ENCODE data around the gene FRA10AC1.

DNA sequence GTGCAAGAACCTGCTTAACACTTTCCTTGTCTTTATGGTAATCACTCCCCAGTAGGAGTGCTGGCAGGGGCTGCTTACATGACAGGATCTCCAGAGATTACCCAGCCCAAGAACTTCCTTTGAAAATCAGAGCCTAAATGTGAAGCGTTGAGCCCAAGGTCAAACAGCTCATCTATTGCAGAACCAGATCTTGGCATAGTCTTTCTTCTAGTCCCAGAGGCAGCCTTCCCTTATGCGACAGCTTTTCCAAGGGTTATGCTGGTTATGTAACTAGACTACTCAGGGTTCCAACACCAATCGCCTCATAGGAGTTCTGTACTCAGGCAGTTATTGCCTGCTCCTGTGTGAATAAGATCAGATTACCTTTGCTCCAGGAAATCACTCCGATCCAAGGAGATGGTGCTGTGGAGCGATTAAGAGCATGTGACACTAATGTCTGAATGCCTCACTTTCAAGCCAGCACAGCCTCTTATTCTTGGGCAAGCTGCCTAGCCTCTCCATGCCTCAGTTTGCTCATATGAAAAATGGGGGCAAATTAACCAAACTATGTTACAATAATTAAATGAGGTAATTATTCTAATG is 46.9 kb upstream of the FRA10AC1 start:
- TF ChIP-seq, protein P1, sequence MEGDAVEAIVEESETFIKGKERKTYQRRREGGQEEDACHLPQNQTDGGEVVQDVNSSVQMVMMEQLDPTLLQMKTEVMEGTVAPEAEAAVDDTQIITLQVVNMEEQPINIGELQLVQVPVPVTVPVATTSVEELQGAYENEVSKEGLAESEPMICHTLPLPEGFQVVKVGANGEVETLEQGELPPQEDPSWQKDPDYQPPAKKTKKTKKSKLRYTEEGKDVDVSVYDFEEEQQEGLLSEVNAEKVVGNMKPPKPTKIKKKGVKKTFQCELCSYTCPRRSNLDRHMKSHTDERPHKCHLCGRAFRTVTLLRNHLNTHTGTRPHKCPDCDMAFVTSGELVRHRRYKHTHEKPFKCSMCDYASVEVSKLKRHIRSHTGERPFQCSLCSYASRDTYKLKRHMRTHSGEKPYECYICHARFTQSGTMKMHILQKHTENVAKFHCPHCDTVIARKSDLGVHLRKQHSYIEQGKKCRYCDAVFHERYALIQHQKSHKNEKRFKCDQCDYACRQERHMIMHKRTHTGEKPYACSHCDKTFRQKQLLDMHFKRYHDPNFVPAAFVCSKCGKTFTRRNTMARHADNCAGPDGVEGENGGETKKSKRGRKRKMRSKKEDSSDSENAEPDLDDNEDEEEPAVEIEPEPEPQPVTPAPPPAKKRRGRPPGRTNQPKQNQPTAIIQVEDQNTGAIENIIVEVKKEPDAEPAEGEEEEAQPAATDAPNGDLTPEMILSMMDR (IDR thresholded peaks at IDR 0.05): no peak
- no peak for TF ChIP-seq POLR2A (IDR thresholded peaks at IDR 0.05)

Measured in testis (tissue), 2 donors.